Transverse colon (tissue), 4 donors: ENCODE data around the gene SYNE1. TPM values are rescaled to one million over a fixed set of nuclear protein-coding genes. Genes with fewer than 3 reads are reported as not detected.
"Not testable (repeated sequence)": the region's sequence is repeated elsewhere in the genome, so short reads cannot be mapped to it uniquely, and the experiment has no call there.

Source experiments
- DNase-seq: peaks from one replicate; pipeline ENCODE4 v3.0.0-alpha.2; 2019
- H3K27ac ChIP-seq, 4 donors: fragments of 200-600 bp; sonication (generic); 2 replicates each; pipeline ENCODE4 v1.5.1; 2016 to 2018; ENCODE audit warnings: inconsistent platforms in 4 of 4
- H3K27me3 ChIP-seq: fragments of 200-600 bp; sonication (generic); 2 replicates; pipeline ENCODE4 v1.5.1; 2017; ENCODE audit warnings: inconsistent platforms
- H3K36me3 ChIP-seq, 4 donors: fragments of 200-600 bp; sonication (generic); 2 replicates each; pipeline ENCODE4 v1.5.1; 2017 to 2019; ENCODE audit warnings: inconsistent platforms in 4 of 4
- H3K4me1 ChIP-seq, 4 donors: fragments of 200-600 bp; sonication (generic); 2 replicates each; pipeline ENCODE4 v1.5.1; 2017 to 2020; ENCODE audit warnings: inconsistent platforms in 4 of 4
- H3K4me3 ChIP-seq, 4 donors: fragments of 200-600 bp; sonication (generic); 1 replicate in 1 of 4; 2 replicates in 3 of 4; pipeline versions ENCODE4 v1.5.1 to v1.6.1; 2017 to 2019; ENCODE audit warnings: inconsistent platforms in 4 of 4
- H3K9me3 ChIP-seq, 2 donors: fragments of 200-600 bp; sonication (generic); 2 replicates each; pipeline ENCODE4 v1.5.1; 2017 to 2019; ENCODE audit warnings: inconsistent platforms in 2 of 2
- CTCF ChIP-seq, 5 experiments: fragments of 200-600 bp in 3 of 5; fragments of 450-650 bp in 2 of 5; sonication (generic) in 3 of 5; IDR thresholded peaks; 1 replicate in 2 of 5; 2 replicates in 3 of 5; pipeline ENCODE4 v1.5.1; 2016 to 2017; ENCODE audit warnings: antibody characterized with exemption in 5 of 5, inconsistent platforms in 3 of 5, mild to moderate bottlenecking in 2 of 5, moderate library complexity in 1 of 5
- EP300 ChIP-seq: sonication (generic); formaldehyde crosslinking; IDR thresholded peaks from one replicate; pipeline ENCODE4 v1.6.1; 2017; ENCODE audit warnings: antibody characterized with exemption, low read depth
- POLR2A ChIP-seq: fragments of 450-650 bp; IDR thresholded peaks from one replicate; pipeline ENCODE4 v1.6.1; 2016; ENCODE audit warnings: antibody characterized with exemption, mild to moderate bottlenecking, moderate library complexity
- POLR2AphosphoS5 ChIP-seq, 3 donors: sonication (generic); formaldehyde crosslinking; IDR thresholded peaks; one replicate each; pipeline ENCODE4 v1.6.1; 2016; ENCODE audit warnings: antibody characterized with exemption in 3 of 3
- WGBS, 2 donors: methylation state at CpG; one replicate each; pipeline ENCODE4 v1.1.5; 2018; ENCODE audit warnings: low coverage in 1 of 2; 5-methylcytosine and 5-hydroxymethylcytosine counted together
- in situ Hi-C, 4 donors: fragments of 200-750 bp; cut with MboI; loops; one replicate each; pipeline versions ENCODE4 v1.15.0 to v1.15.1; 2017; ENCODE audit warnings: low sequenced_read_pairs in 3 of 4, low pct_ligation_motif_present in 1 of 4, low pct_unique_long_range_greater_than_20kb in 1 of 4
- intact Hi-C: fragments of 100-400 bp; cut with DNase I; formaldehyde crosslinking; loops from one replicate; pipeline ENCODE4 v1.15.1; 2023; ENCODE audit warnings: low total_unique reads
- total RNA-seq, 4 donors: library from RNA; depleted of rRNA; stranded (reverse); fragments of >200 nt; gene quantifications; one replicate each; pipeline ENCODE4 v1.1.0, GENCODE V29; 2016

Gene SYNE1
- 10 to 100 TPM; 31.4 to 87.2 (median 59.7) TPM for total RNA-seq

- H3K4me3 ChIP-seq = peak within 1 kb of the TSS; percentile 34 to 53 (median 44)
- in situ Hi-C loops (no loop called here), intact Hi-C loops (no loop called here)
- H3K9me3 ChIP-seq = no peaks in the 10 kb centered on the region
- no peak for TF ChIP-seq EP300
- TF ChIP-seq POLR2AphosphoS5 (IDR thresholded peaks at IDR 0.05) = no peak
- no peak for TF ChIP-seq POLR2A
- TF ChIP-seq CTCF (IDR thresholded peaks at IDR 0.05) = no peak
- no peak for DNase-seq
- H3K36me3 ChIP-seq = no peaks in the 10 kb centered on the region
- WGBS, 2 donors = 28 to 37% methylated on average over 7 to 16 of the region's 16 CpGs
- H3K4me1 ChIP-seq = peaks cover 0 to 13% (median 0%) of the 10 kb centered on the region in 4 donors
- peaks cover 32% of the 10 kb centered on the region for H3K27me3 ChIP-seq
- H3K27ac ChIP-seq = peak within 1 kb of the TSS; percentile 34 to 57 (median 44)
Observed at GRCh38 chr6:152637296-152638047, at the start of gene SYNE1. Gene SYNE1, minus strand, starts transcription at chr6:152637362. Its CDS starts 9,031 bp downstream, at chr6:152628331.

- no peak overlapping the region for H3K27ac ChIP-seq
- no peaks in the 10 kb centered on the region for H3K36me3 ChIP-seq
- H3K27me3 ChIP-seq = no peaks in the 10 kb centered on the region
- intact Hi-C loops = no loop called here
- no peak overlapping the region for H3K4me3 ChIP-seq
- TF ChIP-seq CTCF (IDR thresholded peaks at IDR 0.05) (no peak), EP300 (no peak), POLR2AphosphoS5 (IDR thresholded peaks at IDR 0.05) (no peak), POLR2A (no peak)
- H3K4me1 ChIP-seq = no peaks in the 10 kb centered on the region
- no peak for DNase-seq
- 85 to 88% methylated on average over 4 to 12 of the region's 12 CpGs for WGBS, 2 donors
- in situ Hi-C loops = no loop called here
- no peaks in the 10 kb centered on the region for H3K9me3 ChIP-seq
Observed at GRCh38 chr6:152685819-152686218, 48.7 kb upstream of the SYNE1 start.

GRCh38 chr6:152682935-152683334, 45.8 kb upstream of the SYNE1 start:
- H3K4me3 ChIP-seq, DNase-seq, H3K9me3 ChIP-seq, in situ Hi-C loops, H3K4me1 ChIP-seq, intact Hi-C loops, H3K36me3 ChIP-seq, H3K27me3 ChIP-seq, H3K27ac ChIP-seq: not testable (repeated sequence)
- WGBS, 2 donors = 40 to 59% methylated on average over 1 to 8 of the region's 8 CpGs

- H3K27ac ChIP-seq = no peak overlapping the region
- in situ Hi-C loops = no loop called here
- H3K27me3 ChIP-seq = no peaks in the 10 kb centered on the region
- TF ChIP-seq CTCF (IDR thresholded peaks at IDR 0.05) = no peak
- no peak for TF ChIP-seq POLR2A
- TF ChIP-seq EP300 = no peak
- no peak for TF ChIP-seq POLR2AphosphoS5 (IDR thresholded peaks at IDR 0.05)
- no peak for DNase-seq
- H3K4me3 ChIP-seq = no peak overlapping the region
- no peaks in the 10 kb centered on the region for H3K9me3 ChIP-seq
- WGBS, 2 donors = 66 to 73% methylated on average over 8 of the region's 8 CpGs
- no peaks in the 10 kb centered on the region for H3K36me3 ChIP-seq
- intact Hi-C loops = no loop called here
- H3K4me1 ChIP-seq = no peaks in the 10 kb centered on the region
Observed at GRCh38 chr6:152682141-152682540, 45.0 kb upstream of the SYNE1 start.
